Stomach (tissue), 9 donors: ENCODE results near the gene LRRC74B. TPM values are rescaled to one million over a fixed set of nuclear protein-coding genes. Genes with fewer than 3 reads are reported as not detected.

Experiments used
- DNase-seq, 2 donors: peaks; one replicate each; pipeline versions ENCODE4 v3.0.0 to v3.0.0-alpha.2; 2013 to 2019
- H3K27ac ChIP-seq, 5 donors: fragments of 200-600 bp in 4 of 5; sonication (generic) in 4 of 5; one replicate each; pipeline ENCODE4 v1.5.1; 2013 to 2019; ENCODE audit warnings: mild to moderate bottlenecking in 1 of 5, moderate library complexity in 1 of 5
- H3K27me3 ChIP-seq, 3 donors: fragments of 200-600 bp; sonication (generic); one replicate each; pipeline ENCODE4 v1.5.1; 2017 to 2019; ENCODE audit warnings: mixed run types in 1 of 3
- H3K36me3 ChIP-seq, 4 donors: fragments of 200-600 bp; sonication (generic); 1 replicate in 3 of 4; 2 replicates in 1 of 4; pipeline ENCODE4 v1.5.1; 2016 to 2019
- H3K4me1 ChIP-seq, 4 donors: fragments of 200-600 bp; sonication (generic); one replicate each; pipeline ENCODE4 v1.5.1; 2016 to 2019
- H3K4me3 ChIP-seq, 4 donors: fragments of 200-600 bp; sonication (generic) in 3 of 4; one replicate each; pipeline ENCODE4 v1.5.1; 2016 to 2019; ENCODE audit warnings: mild to moderate bottlenecking in 1 of 4
- H3K9me3 ChIP-seq, 4 donors: fragments of 200-600 bp; sonication (generic); one replicate each; pipeline ENCODE4 v1.5.1; 2016 to 2019
- EP300 ChIP-seq: sonication (generic); formaldehyde crosslinking; IDR thresholded peaks from one replicate; pipeline ENCODE4 v1.6.1; 2017; ENCODE audit warnings: antibody characterized with exemption
- POLR2A ChIP-seq, 4 donors: fragments of 450-650 bp; IDR thresholded peaks; one replicate each; pipeline ENCODE4 v1.6.1; 2016; ENCODE audit warnings: antibody characterized with exemption in 4 of 4, control low read depth in 2 of 4, mild to moderate bottlenecking in 1 of 4, moderate library complexity in 1 of 4
- POLR2AphosphoS5 ChIP-seq, 3 donors: sonication (generic); formaldehyde crosslinking; IDR thresholded peaks; one replicate each; pipeline ENCODE4 v1.6.1; 2016; ENCODE audit warnings: antibody characterized with exemption in 3 of 3
- WGBS, 5 donors: extraction: QIAGEN DNeasy Blood & Tissue Kit in 3 of 5; methylation state at CpG; one replicate each; pipeline versions ENCODE4 v1.1.5 to v1.1.7; 2013 to 2018; 5-methylcytosine and 5-hydroxymethylcytosine counted together
- intact Hi-C: fragments of 100-400 bp; cut with DNase I; formaldehyde crosslinking; loops from one replicate; pipeline ENCODE4 v1.15.1; 2023; ENCODE audit warnings: low total_unique reads
- polyA plus RNA-seq, 3 donors: library from polyadenylated mRNA; stranded (reverse); fragments of 200-250 nt; gene quantifications; one replicate each; pipeline ENCODE4 v1.2.3, GENCODE V29; 2013
- total RNA-seq, 5 donors: library from RNA; depleted of rRNA; stranded (reverse); fragments of >200 nt; gene quantifications; one replicate each; pipeline versions ENCODE4 v1.1.0 to v1.2.3, GENCODE V29; 2014 to 2016
- TF ChIP-seq, protein P1 (sequence below), 7 experiments: fragments of 450-650 bp in 4 of 7; fragments of 200-600 bp in 3 of 7; sonication (generic) in 3 of 7; IDR thresholded peaks; one replicate each; pipeline ENCODE4 v1.5.1; 2016 to 2019; ENCODE audit warnings: antibody characterized with exemption in 7 of 7, control low read depth in 2 of 7, mild to moderate bottlenecking in 1 of 7
- donor health status: healthy with polysubstance abuse.
- donor health status: Bipolar disorder and iron deficiency.
- donor health status: healthy.

LRRC74B gene
- total and polyA plus RNA-seq, 8 donors = not detected

DNA sequence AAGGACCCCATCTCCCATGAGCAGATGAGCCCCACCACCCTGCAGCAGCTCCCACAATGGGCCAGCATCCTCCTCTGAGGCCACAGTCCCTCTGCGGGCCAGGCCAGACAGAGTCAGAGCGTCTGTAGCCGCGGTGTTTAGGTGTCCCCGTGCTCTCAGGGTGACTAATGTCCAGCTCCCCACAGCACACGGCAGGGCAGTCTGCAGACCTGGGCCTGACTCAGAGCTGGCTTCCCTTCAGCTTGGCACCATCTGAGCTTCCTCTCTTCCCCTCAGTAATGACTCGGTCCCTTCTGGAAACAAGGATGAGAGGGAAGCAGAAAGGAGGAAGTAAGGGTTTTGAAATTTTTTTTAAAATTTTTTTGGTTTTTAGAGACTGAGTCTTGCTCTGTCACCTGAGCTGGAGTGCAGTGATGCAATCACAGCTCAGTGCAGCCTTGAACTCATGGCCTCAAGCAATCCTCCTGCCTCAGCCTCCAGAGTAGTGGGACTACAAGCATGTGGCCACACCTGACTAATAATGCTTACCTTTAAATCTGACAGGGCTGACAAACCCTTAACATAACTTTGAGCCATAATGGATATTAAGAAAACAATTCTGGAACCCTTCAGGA, 28.5 kb downstream of the LRRC74B start:
- DNase-seq = no peak
- Histone ChIP-seq H3K9me3 (peaks cover 0 to 4% (median 0%) of the 10 kb centered on the region in 4 donors), H3K4me3 (no peak overlapping the region), H3K27me3 (peaks cover 0 to 11% (median 0%) of the 10 kb centered on the region in 3 donors), H3K36me3 (no peaks in the 10 kb centered on the region), H3K4me1 (no peaks in the 10 kb centered on the region), H3K27ac (no peak overlapping the region)
- intact Hi-C loops = no loop called here
- no peak for TF ChIP-seq POLR2A (IDR thresholded peaks at IDR 0.05)
- TF ChIP-seq, protein P1, sequence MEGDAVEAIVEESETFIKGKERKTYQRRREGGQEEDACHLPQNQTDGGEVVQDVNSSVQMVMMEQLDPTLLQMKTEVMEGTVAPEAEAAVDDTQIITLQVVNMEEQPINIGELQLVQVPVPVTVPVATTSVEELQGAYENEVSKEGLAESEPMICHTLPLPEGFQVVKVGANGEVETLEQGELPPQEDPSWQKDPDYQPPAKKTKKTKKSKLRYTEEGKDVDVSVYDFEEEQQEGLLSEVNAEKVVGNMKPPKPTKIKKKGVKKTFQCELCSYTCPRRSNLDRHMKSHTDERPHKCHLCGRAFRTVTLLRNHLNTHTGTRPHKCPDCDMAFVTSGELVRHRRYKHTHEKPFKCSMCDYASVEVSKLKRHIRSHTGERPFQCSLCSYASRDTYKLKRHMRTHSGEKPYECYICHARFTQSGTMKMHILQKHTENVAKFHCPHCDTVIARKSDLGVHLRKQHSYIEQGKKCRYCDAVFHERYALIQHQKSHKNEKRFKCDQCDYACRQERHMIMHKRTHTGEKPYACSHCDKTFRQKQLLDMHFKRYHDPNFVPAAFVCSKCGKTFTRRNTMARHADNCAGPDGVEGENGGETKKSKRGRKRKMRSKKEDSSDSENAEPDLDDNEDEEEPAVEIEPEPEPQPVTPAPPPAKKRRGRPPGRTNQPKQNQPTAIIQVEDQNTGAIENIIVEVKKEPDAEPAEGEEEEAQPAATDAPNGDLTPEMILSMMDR (IDR thresholded peaks at IDR 0.05) = no peak
- TF ChIP-seq POLR2AphosphoS5 (IDR thresholded peaks at IDR 0.05) = no peak
- no peak for TF ChIP-seq EP300
- 52 to 81% (median 61%) methylated on average over 7 of the region's 7 CpGs for WGBS, 5 donors

DNA sequence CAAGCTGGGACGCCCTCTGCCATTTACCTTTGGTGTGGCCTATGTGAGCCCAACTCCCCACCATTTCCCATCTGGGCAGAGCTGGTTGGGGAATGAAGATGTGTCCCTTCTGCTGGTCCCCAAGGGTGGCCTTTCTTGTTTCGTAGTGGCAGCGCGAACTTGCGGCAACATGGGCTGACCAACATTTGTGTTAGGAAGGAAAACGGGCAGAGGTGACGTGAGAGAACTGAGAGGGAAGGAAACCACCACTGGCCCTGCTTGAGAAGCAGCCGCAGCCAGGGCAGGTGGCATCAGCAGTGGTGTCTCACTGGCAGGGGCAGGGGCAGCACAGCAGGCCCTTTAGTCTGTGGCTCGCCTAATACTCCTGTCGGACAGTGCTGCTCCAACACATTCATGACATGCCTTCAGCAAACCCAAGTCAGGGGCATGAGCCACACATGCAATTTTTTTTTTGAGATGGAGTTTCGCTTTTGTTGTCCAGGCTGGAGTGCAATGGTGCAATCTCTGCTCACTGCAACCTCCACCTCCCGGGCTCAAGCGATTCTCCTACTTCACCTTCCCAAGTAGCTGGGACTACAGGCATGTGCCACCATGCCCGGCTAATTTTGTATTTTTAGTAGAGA, 29.9 kb downstream of the LRRC74B start:
- intact Hi-C loops = no loop called here
- DNase-seq = no peak
- peaks cover 0 to 4% (median 0%) of the 10 kb centered on the region in 4 donors for H3K9me3 ChIP-seq
- H3K4me3 ChIP-seq = no peak overlapping the region
- H3K4me1 ChIP-seq = no peaks in the 10 kb centered on the region
- peaks cover 0 to 18% (median 0%) of the 10 kb centered on the region in 3 donors for H3K27me3 ChIP-seq
- H3K27ac ChIP-seq = no peak overlapping the region
- H3K36me3 ChIP-seq = no peaks in the 10 kb centered on the region
- TF ChIP-seq POLR2A (IDR thresholded peaks at IDR 0.05) (no peak), POLR2AphosphoS5 (IDR thresholded peaks at IDR 0.05) (no peak), EP300 (no peak)
- TF ChIP-seq, protein P1 (IDR thresholded peaks at IDR 0.05) = no peak
- WGBS, 5 donors = 85 to 95% (median 93%) methylated on average over 14 of the region's 14 CpGs

DNA sequence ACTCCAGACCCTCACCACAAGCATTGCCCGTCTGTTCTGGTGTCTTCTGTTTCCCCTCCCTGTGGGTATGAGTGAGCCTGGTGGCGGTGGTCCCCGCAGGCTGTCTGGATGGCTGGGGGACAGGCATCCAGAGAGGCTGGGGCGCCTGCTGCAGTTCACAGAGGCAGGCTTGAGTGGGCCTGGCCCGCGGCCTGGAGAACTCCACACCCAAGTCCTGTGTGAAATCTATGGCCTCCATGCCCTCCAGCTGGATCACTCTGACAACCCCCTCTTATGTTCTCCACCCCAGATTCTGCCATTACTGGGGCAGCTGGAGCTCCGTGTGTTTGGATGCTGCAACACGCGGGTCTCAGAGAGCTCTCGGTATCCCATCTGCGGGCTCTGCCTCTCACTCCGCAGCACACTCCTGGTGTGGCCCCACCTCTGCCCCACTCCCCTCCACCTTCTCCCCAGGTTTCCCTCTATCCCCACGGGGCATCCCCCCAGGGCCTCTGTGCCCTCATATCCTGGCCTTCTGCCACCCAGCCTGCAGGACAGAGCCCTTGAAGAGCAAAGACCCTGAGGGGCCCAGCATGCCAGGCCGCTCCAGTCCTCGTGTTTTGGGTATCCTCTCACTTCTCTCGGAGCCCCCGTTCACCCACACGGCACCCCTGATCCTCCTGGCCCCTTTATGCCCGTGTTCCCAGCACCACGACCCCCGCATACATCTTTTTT, 31.3 kb downstream of the LRRC74B start:
- intact Hi-C loops = no loop called here
- TF ChIP-seq, protein P1 (IDR thresholded peaks at IDR 0.05) = no peak
- no peak for TF ChIP-seq EP300
- no peak for TF ChIP-seq POLR2A (IDR thresholded peaks at IDR 0.05)
- TF ChIP-seq POLR2AphosphoS5 (IDR thresholded peaks at IDR 0.05) = no peak
- H3K4me3 ChIP-seq = no peak overlapping the region

DNA sequence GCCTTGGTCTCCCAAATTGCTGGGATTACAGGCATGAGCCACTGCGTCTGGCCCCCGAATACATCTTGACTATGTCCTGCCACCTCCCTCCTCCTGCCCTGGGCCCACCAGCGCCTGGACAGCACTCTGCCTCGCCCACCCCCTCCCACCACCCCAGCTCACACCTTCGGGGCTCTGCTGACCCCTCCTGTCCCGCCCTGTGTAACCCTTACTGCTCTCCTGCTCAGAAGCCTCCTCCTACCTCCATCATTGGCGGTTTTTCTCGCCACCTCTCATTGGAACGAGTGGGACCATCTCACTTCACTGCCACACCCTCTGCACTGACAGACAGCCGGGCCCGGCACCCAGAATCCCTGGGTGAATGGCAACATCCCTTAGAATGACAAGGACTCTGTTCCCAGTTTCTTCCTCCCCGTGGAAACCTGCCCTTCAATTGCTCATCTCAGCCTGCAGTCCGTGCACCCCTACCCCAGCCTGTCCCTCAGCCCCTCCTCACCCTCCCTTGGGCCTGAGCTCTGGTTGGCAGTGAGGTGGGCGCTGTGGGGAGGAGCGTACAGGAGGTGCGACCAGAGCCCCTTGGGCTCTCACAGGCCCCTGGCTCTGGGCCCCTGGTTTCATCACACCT, 32.2 kb downstream of the LRRC74B start:
- intact Hi-C loops = no loop called here
- TF ChIP-seq EP300 (no peak), POLR2AphosphoS5 (IDR thresholded peaks at IDR 0.05) (no peak), POLR2A (IDR thresholded peaks at IDR 0.05) (no peak)
- TF ChIP-seq, protein P1 (IDR thresholded peaks at IDR 0.05) = no peak
- no peak overlapping the region for H3K27ac ChIP-seq
- H3K9me3 ChIP-seq = no peaks in the 10 kb centered on the region
- H3K36me3 ChIP-seq = no peaks in the 10 kb centered on the region
- DNase-seq = no peak
- H3K4me1 ChIP-seq = no peaks in the 10 kb centered on the region
- 70 to 73% (median 71%) methylated on average over 15 to 16 of the region's 16 CpGs for WGBS, 5 donors
- peaks cover 0 to 22% (median 0%) of the 10 kb centered on the region in 3 donors for H3K27me3 ChIP-seq
- H3K4me3 ChIP-seq = no peak overlapping the region

More for the DNA sequence above, 31.3 kb downstream of the LRRC74B start:
- no peak overlapping the region for H3K27ac ChIP-seq
- H3K27me3 ChIP-seq = peaks cover 0 to 22% (median 0%) of the 10 kb centered on the region in 3 donors
- H3K36me3 ChIP-seq = no peaks in the 10 kb centered on the region
- WGBS, 5 donors = 81 to 89% (median 84%) methylated on average over 17 to 21 of the region's 21 CpGs
- no peaks in the 10 kb centered on the region for H3K4me1 ChIP-seq
- H3K9me3 ChIP-seq = no peaks in the 10 kb centered on the region
- DNase-seq = no peak
